ENCODE measurements around the gene DDIAS.
A peak's percentile ranks its signal among the peaks of the same experiment; 100 is the strongest.
"Not testable (repeated sequence)": the region's sequence is repeated elsewhere in the genome, so short reads cannot be mapped to it uniquely, and the experiment has no call there.

Gene DDIAS

GRCh38 chr11:82959987-82960778, 58.6 kb downstream of the DDIAS start:
- Mint-ChIP-seq H3K36me3 (peaks cover 13% of the 10 kb centered on the region), H3K4me3 (peak overlapping the region; percentile 74), H3K27me3 (no peaks in the 10 kb centered on the region), H3K4me1 (ENCODE audit: low read depth) (peaks cover 87% of the 10 kb centered on the region), H3K9me3 (ENCODE audit: low read depth) (peaks cover 3% of the 10 kb centered on the region), H3K27ac (peak overlapping the region; percentile 90)

GRCh38 chr11:82960779-82961143, 59.2 kb downstream of the DDIAS start:
- peak overlapping the region; percentile 90 for H3K27ac Mint-ChIP-seq

DNA sequence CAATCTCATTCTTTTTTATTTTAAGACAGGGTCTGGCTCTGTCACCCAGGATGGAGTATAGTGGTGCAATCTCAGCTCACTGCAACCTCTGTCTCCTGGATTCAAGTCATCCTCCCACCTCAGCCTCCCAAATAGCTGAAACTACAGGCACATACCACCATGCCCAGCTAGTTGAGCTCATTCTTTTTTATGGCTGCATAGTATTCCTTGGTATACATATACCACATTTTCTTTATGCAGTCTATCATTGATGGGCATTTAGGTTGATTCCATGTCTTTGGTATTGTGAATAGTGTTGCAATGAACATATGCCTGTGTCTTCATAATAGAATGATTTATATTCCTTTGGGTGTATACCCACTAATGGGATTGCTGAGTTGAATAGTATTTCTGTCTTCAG, 60.5 kb downstream of the DDIAS start:
- H3K9me3 Mint-ChIP-seq (ENCODE audit: low read depth); H3K4me3 Mint-ChIP-seq; H3K27me3 Mint-ChIP-seq; H3K36me3 Mint-ChIP-seq: not testable (repeated sequence)
- peaks cover 82% of the 10 kb centered on the region for H3K4me1 Mint-ChIP-seq (ENCODE audit: low read depth)
- H3K27ac Mint-ChIP-seq = peak overlapping the region; percentile 51

More at GRCh38 chr11:82960779-82961143, 59.2 kb downstream of the DDIAS start:
- Mint-ChIP-seq H3K27me3 (no peaks in the 10 kb centered on the region), H3K9me3 (ENCODE audit: low read depth) (no peaks in the 10 kb centered on the region), H3K36me3 (peaks cover 10% of the 10 kb centered on the region), H3K4me3 (peak overlapping the region; percentile 74), H3K4me1 (ENCODE audit: low read depth) (peaks cover 87% of the 10 kb centered on the region)

DNA sequence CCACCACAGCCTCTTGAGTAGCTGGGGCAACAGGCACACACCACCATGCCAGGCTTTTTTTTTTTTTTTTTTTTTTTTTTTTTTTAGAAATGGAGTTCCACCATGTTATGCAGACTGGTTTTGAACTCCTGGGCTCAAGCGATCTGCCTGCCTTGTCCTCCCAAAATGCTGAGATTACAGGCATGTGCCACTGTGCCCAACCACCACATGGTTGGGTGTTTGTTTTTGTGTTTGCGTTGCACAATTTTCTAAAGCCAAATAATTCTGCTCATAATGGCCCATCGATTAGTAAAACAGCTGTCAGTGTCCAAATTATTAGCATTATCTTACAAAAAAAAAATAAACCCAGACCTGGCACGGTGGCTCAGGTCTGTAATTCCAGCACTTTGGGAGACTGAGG, 65.8 kb downstream of the DDIAS start:
- H3K4me1 Mint-ChIP-seq (ENCODE audit: low read depth) = peaks cover 74% of the 10 kb centered on the region
- no peak overlapping the region for H3K27ac Mint-ChIP-seq
- no peaks in the 10 kb centered on the region for H3K27me3 Mint-ChIP-seq
- peaks cover 3% of the 10 kb centered on the region for H3K9me3 Mint-ChIP-seq (ENCODE audit: low read depth)
- H3K36me3 Mint-ChIP-seq = peaks cover 2% of the 10 kb centered on the region
- H3K4me3 Mint-ChIP-seq = no peak overlapping the region

DNA sequence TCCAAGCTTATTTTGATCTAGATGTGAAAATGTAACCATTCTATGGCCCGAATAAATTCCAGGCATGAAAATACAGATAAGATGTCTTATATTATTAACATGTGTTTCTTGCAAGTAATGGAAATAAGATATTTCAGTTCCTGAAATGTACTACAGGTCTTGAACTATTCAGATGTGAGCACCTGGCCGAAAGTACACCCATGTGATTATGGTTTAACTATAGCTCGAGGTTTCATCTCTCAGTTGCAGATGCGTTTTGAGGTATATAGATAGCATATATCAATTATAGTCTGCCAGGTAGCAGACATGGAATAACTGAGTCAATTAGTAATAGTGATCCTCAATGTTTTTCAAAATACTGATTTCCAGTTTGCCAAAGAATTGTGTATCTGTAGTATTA, 68.3 kb downstream of the DDIAS start:
- peak overlapping the region; percentile 4 for H3K4me3 Mint-ChIP-seq
- peaks cover 3% of the 10 kb centered on the region for H3K9me3 Mint-ChIP-seq (ENCODE audit: low read depth)
- peaks cover 68% of the 10 kb centered on the region for H3K4me1 Mint-ChIP-seq (ENCODE audit: low read depth)
- no peaks in the 10 kb centered on the region for H3K27me3 Mint-ChIP-seq
- H3K27ac Mint-ChIP-seq = peak overlapping the region; percentile 77
- no peaks in the 10 kb centered on the region for H3K36me3 Mint-ChIP-seq

GRCh38 chr11:82970507-82971083, 69.1 kb downstream of the DDIAS start:
- H3K27me3 Mint-ChIP-seq; H3K9me3 Mint-ChIP-seq (ENCODE audit: low read depth); H3K4me3 Mint-ChIP-seq; H3K36me3 Mint-ChIP-seq; H3K27ac Mint-ChIP-seq: not testable (repeated sequence)
- peaks cover 63% of the 10 kb centered on the region for H3K4me1 Mint-ChIP-seq (ENCODE audit: low read depth)

DNA sequence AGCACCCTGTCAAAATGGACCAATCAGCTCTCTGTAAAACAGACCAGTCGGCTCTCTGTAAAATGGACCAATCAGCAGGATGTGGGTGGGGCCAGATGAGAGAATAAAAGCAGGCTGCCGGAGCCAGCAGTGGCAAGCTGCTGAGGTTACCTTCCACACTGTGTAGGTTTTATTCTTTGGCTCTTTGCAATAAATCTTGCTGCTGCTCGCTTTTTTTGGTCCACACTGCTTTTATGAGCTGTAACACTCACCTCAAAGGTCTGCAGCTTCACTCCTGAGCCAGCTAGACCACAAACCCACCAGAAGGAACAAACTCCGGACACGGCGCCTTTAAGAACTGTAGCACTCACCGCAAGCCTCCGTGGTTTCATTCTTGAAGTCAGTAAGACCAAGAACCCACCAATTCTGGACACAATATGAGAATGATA, 70.0 kb downstream of the DDIAS start:
- Mint-ChIP-seq H3K4me1 (ENCODE audit: low read depth) (peaks cover 66% of the 10 kb centered on the region), H3K27ac (peak overlapping the region; percentile 58), H3K4me3 (peak overlapping the region; percentile 82)
- not testable (repeated sequence) for H3K27me3 Mint-ChIP-seq; H3K36me3 Mint-ChIP-seq; H3K9me3 Mint-ChIP-seq (ENCODE audit: low read depth)

DNA sequence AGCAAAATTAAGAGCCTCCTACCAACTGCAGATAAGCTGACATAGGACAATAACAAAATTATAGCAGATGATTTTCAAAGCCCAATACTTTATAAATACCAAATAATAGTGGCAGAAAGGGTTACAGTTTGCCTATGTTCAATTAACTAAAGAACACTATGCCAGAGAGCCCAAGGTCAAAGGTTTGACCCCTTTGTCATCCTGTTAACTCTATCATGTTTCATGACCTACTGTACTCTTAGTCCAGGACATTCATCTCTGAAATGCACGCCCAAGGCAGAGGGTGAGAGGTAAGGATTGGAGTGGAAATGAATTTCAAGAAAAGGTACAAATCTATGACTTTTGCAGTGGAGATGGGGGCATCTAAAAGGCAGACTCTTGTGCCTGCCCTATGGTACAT, 70.6 kb downstream of the DDIAS start:
- Mint-ChIP-seq H3K27ac (peak overlapping the region; percentile 58), H3K36me3 (no peaks in the 10 kb centered on the region), H3K27me3 (no peaks in the 10 kb centered on the region), H3K9me3 (ENCODE audit: low read depth) (peaks cover 3% of the 10 kb centered on the region), H3K4me3 (peak overlapping the region; percentile 82), H3K4me1 (ENCODE audit: low read depth) (peaks cover 62% of the 10 kb centered on the region)

- no peaks in the 10 kb centered on the region for H3K9me3 Mint-ChIP-seq (ENCODE audit: low read depth)
- H3K27me3 Mint-ChIP-seq = no peaks in the 10 kb centered on the region
- H3K4me3 Mint-ChIP-seq = no peak overlapping the region
- peaks cover 3% of the 10 kb centered on the region for H3K36me3 Mint-ChIP-seq
- no peak overlapping the region for H3K27ac Mint-ChIP-seq
- H3K4me1 Mint-ChIP-seq (ENCODE audit: low read depth) = peaks cover 74% of the 10 kb centered on the region
Observed at GRCh38 chr11:82974135-82974534, 72.6 kb downstream of the DDIAS start.

GRCh38 chr11:82974851-82975250, 73.3 kb downstream of the DDIAS start:
- peaks cover 3% of the 10 kb centered on the region for H3K36me3 Mint-ChIP-seq
- no peaks in the 10 kb centered on the region for H3K27me3 Mint-ChIP-seq
- H3K4me3 Mint-ChIP-seq = no peak overlapping the region
- peaks cover 74% of the 10 kb centered on the region for H3K4me1 Mint-ChIP-seq (ENCODE audit: low read depth)
- H3K27ac Mint-ChIP-seq = no peak overlapping the region
- H3K9me3 Mint-ChIP-seq (ENCODE audit: low read depth) = no peaks in the 10 kb centered on the region

- peak overlapping the region; percentile 24 for H3K27ac Mint-ChIP-seq
- H3K27me3 Mint-ChIP-seq = no peaks in the 10 kb centered on the region
- peaks cover 77% of the 10 kb centered on the region for H3K4me1 Mint-ChIP-seq (ENCODE audit: low read depth)
- H3K9me3 Mint-ChIP-seq (ENCODE audit: low read depth) = no peaks in the 10 kb centered on the region
- H3K36me3 Mint-ChIP-seq = peaks cover 3% of the 10 kb centered on the region
- H3K4me3 Mint-ChIP-seq = no peak overlapping the region
Observed at GRCh38 chr11:82975882-82976281, 74.3 kb downstream of the DDIAS start.

- Mint-ChIP-seq H3K4me1 (ENCODE audit: low read depth) (peaks cover 72% of the 10 kb centered on the region), H3K4me3 (no peak overlapping the region), H3K36me3 (peaks cover 7% of the 10 kb centered on the region), H3K27ac (no peak overlapping the region), H3K27me3 (no peaks in the 10 kb centered on the region), H3K9me3 (ENCODE audit: low read depth) (no peaks in the 10 kb centered on the region)
Observed at GRCh38 chr11:82976786-82977185, 75.2 kb downstream of the DDIAS start.

GRCh38 chr11:82978422-82979099, 77.0 kb downstream of the DDIAS start:
- H3K27me3 Mint-ChIP-seq = no peaks in the 10 kb centered on the region
- H3K4me1 Mint-ChIP-seq (ENCODE audit: low read depth) = peaks cover 59% of the 10 kb centered on the region
- peak overlapping the region; percentile 31 for H3K4me3 Mint-ChIP-seq
- H3K9me3 Mint-ChIP-seq (ENCODE audit: low read depth) = no peaks in the 10 kb centered on the region
- H3K36me3 Mint-ChIP-seq = peaks cover 12% of the 10 kb centered on the region
- peak overlapping the region; percentile 85 for H3K27ac Mint-ChIP-seq

DNA sequence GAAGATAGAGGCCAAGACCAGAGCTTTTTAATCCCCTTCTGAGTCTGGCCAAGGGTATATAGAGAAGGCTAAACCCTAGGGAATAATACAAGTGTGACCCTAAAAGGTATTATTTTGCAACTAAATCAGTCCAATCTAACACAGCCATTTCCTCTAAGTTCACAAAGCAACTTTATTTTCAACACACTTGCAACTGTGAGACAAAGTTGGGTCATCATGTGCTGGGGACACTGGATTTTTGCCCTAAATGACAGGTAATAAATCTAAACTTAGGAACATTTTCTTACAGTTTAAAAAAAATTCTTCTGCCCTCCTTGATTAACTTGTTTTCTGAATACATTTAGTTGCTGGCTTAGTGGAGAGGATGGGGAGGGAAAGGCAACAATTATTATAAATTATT, 78.3 kb downstream of the DDIAS start:
- H3K27ac Mint-ChIP-seq = peak overlapping the region; percentile 79
- peaks cover 52% of the 10 kb centered on the region for H3K4me1 Mint-ChIP-seq (ENCODE audit: low read depth)
- H3K27me3 Mint-ChIP-seq = no peaks in the 10 kb centered on the region
- H3K9me3 Mint-ChIP-seq (ENCODE audit: low read depth) = no peaks in the 10 kb centered on the region
- peaks cover 16% of the 10 kb centered on the region for H3K36me3 Mint-ChIP-seq
- H3K4me3 Mint-ChIP-seq = no peak overlapping the region

- no peaks in the 10 kb centered on the region for H3K27me3 Mint-ChIP-seq
- H3K27ac Mint-ChIP-seq = peak overlapping the region; percentile 79
- peak overlapping the region; percentile 13 for H3K4me3 Mint-ChIP-seq
- H3K9me3 Mint-ChIP-seq (ENCODE audit: low read depth) = no peaks in the 10 kb centered on the region
- peaks cover 16% of the 10 kb centered on the region for H3K36me3 Mint-ChIP-seq
- H3K4me1 Mint-ChIP-seq (ENCODE audit: low read depth) = peaks cover 50% of the 10 kb centered on the region
Observed at GRCh38 chr11:82980292-82980691, 78.8 kb downstream of the DDIAS start.
